CD4-positive, alpha-beta T cell treated with Interleukin-4 for 1 hour (primary cell): ENCODE measurements around the gene SNX19.
"Not testable (repeated sequence)": the region's sequence is repeated elsewhere in the genome, so short reads cannot be mapped to it uniquely, and the experiment has no call there.

ENCODE experiments used
- DNase-seq, 2 donors: peaks; one replicate each; pipeline ENCODE4 v3.0.0-alpha.2; 2020 to 2022

The SNX19 gene, protein sequence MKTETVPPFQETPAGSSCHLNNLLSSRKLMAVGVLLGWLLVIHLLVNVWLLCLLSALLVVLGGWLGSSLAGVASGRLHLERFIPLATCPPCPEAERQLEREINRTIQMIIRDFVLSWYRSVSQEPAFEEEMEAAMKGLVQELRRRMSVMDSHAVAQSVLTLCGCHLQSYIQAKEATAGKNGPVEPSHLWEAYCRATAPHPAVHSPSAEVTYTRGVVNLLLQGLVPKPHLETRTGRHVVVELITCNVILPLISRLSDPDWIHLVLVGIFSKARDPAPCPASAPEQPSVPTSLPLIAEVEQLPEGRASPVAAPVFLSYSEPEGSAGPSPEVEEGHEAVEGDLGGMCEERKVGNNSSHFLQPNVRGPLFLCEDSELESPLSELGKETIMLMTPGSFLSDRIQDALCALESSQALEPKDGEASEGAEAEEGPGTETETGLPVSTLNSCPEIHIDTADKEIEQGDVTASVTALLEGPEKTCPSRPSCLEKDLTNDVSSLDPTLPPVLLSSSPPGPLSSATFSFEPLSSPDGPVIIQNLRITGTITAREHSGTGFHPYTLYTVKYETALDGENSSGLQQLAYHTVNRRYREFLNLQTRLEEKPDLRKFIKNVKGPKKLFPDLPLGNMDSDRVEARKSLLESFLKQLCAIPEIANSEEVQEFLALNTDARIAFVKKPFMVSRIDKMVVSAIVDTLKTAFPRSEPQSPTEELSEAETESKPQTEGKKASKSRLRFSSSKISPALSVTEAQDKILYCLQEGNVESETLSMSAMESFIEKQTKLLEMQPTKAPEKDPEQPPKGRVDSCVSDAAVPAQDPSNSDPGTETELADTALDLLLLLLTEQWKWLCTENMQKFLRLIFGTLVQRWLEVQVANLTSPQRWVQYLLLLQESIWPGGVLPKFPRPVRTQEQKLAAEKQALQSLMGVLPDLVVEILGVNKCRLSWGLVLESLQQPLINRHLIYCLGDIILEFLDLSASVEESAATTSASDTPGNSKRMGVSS

GRCh38 chr11:130916238-130916855 lies at the start of gene SNX19:
Gene SNX19, minus strand, starts transcription at chr11:130916479. Its CDS starts 540 bp downstream, at chr11:130915939.
- DNase-seq, result peak; percentile 92 to 93

- no peak for DNase-seq
These were observed 47.9 kb upstream of the SNX19 start for GRCh38 chr11:130964058-130964792.

- no peak for DNase-seq
These were observed 31.6 kb upstream of the SNX19 start for GRCh38 chr11:130947889-130948288.

DNA sequence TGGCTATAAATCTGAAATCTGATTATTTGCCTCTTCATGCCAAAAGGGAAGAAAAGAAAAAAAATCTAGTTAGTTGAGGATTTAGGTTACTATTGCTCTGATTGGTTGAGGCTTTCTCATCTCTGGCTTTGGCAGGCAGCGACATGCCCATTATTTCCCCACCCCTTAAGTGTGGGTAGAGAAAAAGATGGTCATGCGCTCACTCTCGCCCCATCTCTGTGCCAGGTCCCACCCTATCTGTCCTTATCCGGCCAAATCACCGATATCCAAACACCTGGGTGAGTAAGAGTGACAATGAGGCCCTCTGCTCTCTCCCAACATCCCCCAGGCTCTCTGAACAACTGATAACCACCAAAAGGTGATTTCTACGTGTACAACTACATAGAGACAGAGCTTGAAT lies 31.2 kb upstream of the SNX19 start:
- no peak for DNase-seq

- no peak for DNase-seq
These were observed 30.8 kb upstream of the SNX19 start for GRCh38 chr11:130947058-130947457.

GRCh38 chr11:130945896-130946295 lies 29.6 kb upstream of the SNX19 start:
- DNase-seq, result no peak

DNA sequence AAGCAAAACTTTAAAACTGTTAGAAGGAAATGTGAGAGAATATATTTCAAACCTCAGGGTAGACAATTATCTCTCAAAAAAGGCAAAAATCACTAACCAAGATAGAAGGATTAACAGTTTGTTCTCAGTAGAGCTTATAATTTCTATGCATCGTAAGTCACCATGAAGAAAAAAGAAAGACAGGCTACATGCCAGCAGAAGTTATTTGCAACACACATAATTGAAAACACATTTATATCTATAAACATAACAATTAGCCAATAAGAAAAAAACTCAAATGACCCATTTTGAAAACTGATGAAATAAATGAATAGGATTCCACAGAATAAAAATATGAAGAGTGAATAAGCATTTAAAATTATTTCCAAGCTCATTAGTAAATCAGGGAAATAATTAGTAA lies 24.4 kb upstream of the SNX19 start:
- no peak for DNase-seq

DNA sequence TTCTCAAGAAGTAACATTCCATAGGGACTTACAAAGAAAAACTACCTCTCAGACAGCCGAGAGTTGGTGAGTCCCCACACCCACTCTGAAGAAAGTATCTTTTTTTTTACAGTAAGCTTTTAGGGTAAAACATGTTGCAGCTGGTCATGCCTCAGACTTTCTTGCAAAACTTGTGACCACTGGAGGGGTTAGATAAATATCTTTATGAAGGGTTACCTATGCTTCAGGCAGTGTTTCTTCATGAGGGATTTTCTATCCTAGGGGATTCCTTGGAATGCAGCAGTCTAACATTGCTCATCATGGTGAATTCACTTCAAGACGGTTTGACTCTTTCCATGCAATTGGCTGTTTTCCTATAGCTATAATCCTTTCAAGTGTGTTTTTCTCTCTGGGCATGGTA lies 20.8 kb upstream of the SNX19 start:
- DNase-seq, result no peak

- no peak for DNase-seq
These were observed 15.9 kb upstream of the SNX19 start for GRCh38 chr11:130932086-130932712.

DNA sequence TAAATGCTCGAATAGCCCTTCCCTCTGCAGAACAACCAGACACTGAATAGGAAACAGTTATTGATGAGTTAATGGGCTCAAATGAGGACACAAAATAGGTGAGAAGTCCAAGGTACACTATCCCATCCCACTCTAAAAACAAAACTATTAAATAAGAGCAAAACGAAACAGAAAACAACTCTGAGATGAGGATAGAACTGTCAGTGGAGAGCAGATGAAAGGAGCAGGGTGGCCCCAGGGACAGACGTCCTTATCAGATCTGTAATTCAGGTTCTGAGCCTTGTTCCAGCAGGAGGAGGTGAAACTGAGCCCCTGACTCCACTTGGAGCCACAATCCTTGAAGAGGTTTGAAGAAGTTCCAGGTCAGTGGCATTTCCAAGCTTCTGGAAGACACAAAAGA lies 8.5 kb upstream of the SNX19 start:
- DNase-seq, result no peak

DNA sequence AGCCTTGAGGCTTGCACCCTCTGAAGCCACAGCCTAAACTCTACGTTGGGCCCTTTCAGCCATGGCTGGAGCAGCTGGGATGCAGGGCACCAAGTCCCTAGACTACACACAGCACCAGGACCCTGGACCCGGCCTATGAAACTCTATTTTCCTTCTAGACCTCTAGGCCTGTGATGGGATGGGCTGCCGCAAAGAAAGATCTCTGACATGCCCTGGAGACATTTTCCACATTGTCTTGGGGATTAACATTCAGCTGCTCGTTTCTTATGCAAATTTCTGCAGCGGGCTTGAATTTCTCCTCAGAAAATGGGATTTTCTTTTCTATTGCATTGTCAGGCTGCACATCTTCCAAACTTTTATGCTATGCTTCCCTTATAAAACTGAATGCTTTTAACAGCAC lies 4.3 kb upstream of the SNX19 start:
- not testable (repeated sequence) for DNase-seq

- DNase-seq, result no peak
These were observed 1.8 kb upstream of the SNX19 start for GRCh38 chr11:130918081-130918480.

DNA sequence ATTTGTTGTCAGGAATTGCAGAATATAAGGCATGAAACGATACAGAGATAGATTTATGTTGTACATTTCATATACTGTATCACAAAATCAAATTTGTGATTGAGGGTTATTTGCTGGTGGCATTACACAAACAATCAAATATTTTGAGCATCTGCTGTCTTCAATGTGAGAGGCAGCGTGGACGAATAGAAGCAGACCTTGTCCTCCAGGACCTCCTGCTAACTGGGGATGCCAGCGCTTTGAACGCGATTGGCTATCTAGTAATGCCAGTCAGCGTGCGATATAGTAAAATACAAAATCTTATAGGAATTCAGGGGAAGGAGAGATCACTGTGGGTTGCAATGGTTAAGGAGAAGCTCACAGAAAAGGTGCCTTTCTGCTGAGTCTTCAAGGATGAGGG lies 631 bp upstream of the SNX19 start:
- no peak for DNase-seq

GRCh38 chr11:130915603-130916237 lies 559 bp downstream of the SNX19 start:
- DNase-seq, result no peak

GRCh38 chr11:130913268-130913667 lies 3.0 kb downstream of the SNX19 start:
- no peak for DNase-seq

DNA sequence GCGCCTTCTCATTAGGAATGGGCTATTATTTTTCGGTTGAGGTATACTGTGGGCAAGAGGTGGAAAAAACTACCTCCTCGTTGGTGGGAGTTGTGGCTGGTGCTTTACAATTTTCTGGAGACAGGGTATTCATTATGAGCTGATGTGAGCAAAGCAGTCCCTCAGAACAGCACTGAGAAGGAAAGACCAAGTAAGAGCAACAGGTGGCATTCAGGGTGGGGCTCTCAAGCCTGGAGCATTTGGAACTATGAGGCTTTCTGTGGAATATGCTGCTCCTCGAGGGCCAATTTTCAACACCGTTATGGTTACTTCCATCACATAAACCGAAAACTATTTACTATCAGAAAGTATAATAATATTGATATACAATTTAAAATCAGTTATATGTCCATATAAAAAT lies 3.7 kb downstream of the SNX19 start:
- no peak for DNase-seq

DNA sequence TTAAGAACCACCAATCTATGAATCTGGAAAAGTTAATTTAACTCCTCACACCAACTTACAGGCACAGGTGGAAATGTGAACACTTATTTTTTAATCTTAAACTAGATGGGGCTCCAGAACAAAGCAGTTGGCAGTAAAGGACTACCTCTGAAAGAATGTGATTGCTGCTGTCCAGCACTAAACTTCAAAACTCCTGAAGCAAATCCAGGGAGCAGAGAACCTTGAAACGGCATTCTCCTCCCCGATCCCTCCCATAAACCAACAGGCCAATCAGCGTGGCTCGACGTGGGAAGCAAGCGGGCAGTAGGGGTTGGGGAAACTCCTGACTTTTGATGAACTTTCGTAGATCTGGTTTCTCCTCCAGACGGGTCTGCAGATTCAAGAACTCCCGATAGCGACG lies 5.0 kb downstream of the SNX19 start:
- no peak for DNase-seq

GRCh38 chr11:130909650-130910049 lies 6.6 kb downstream of the SNX19 start:
- DNase-seq, result no peak

- no peak for DNase-seq
These were observed 7.3 kb downstream of the SNX19 start for GRCh38 chr11:130908770-130909625.

DNA sequence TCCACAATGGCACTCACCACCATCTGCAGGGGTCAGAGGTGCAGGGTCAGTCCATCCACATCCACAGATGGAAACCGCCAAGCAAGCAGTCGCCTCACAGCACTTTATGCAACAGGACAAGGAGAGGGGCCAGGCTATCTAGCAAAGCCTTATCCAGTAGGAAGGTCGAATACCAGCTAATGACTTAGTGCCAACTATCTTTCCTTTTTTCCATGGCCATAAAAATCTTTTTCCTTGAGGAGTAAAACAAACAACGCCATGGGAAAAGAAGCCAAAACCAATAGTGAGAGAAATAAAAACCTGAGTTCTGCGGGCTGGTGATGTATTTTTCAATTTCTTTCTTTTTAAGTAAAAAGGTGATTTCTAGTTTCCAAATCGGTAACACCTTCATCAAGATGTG lies 8.2 kb downstream of the SNX19 start:
- DNase-seq, result no peak

DNA sequence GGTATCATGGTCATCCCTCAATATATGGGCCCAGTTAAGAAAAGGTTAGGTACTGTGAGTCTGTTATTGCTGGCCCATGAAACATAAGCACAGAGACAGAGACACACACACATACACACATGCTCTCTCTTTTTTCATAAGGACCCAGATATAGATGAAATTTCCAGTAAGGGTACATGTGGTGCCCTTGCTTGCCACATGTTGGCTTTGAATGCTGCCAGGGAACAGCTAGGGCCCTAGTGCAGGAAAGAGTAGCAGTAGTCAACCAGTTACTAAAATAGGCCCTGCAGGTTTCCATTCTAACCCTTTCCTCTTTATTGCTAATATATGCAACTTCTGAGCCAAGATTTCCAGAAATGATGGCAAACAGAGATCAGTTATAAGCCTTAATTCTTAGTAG lies 9.1 kb downstream of the SNX19 start:
- DNase-seq, result no peak
